Measurements from ENCODE around the gene HEATR1.

HEATR1 gene

DNA sequence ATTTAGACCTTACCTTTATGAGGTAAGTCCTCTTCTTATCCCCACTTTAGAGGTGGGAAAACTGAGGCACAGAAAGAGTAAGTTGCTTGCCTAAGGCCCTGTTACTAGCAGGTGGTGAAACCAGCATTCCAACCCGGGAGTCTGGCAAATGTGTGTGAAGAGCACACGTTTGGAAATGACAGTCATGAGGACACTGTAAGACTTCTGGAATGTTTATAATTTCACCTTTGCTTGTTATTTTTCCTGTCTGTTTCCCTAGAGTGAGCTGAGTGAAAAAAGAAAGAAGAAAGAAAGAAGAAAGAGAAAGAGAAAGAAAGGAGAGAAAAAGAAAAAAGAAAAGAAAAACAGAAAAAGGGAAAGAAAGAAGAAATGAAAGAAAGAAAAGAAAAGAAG lies 101.7 kb downstream of the HEATR1 start:
- H4K20me1 ChIP-seq (ENCODE audit: insufficient read depth): no peaks in the 10 kb centered on the region
- H3K27ac ChIP-seq: no peak overlapping the region
- H3K4me1 ChIP-seq (ENCODE audit: low read depth, poor library complexity, severe bottlenecking): peaks cover 2% of the 10 kb centered on the region
- no peak overlapping the region for H3K9ac ChIP-seq
- no peak overlapping the region for H2AFZ ChIP-seq (ENCODE audit: low read depth)
- H3K79me2 ChIP-seq (ENCODE audit: insufficient read depth, low read depth): no peaks in the 10 kb centered on the region
- no peak overlapping the region for H3K4me2 ChIP-seq
- peaks cover 17% of the 10 kb centered on the region for H3K27me3 ChIP-seq (ENCODE audit: insufficient read depth, low read depth)
- no peaks in the 10 kb centered on the region for H3K36me3 ChIP-seq (ENCODE audit: insufficient read depth)
- no peak overlapping the region for H3K4me3 ChIP-seq (IDR thresholded peaks at IDR 0.05; ENCODE audit: insufficient read depth, low read depth, low read length)
- no peak for TF ChIP-seq CTCF (conservative IDR thresholded peaks at IDR 0.05; ENCODE audit: low read depth, low read length)

- no peaks in the 10 kb centered on the region for H3K36me3 ChIP-seq (ENCODE audit: insufficient read depth)
- no peaks in the 10 kb centered on the region for H3K79me2 ChIP-seq (ENCODE audit: insufficient read depth, low read depth)
- TF ChIP-seq CTCF (conservative IDR thresholded peaks at IDR 0.05; ENCODE audit: low read depth, low read length): no peak
- H3K9ac ChIP-seq: no peak overlapping the region
- no peak overlapping the region for H3K4me3 ChIP-seq (IDR thresholded peaks at IDR 0.05; ENCODE audit: insufficient read depth, low read depth, low read length)
- no peaks in the 10 kb centered on the region for H4K20me1 ChIP-seq (ENCODE audit: insufficient read depth)
- no peak overlapping the region for H3K27ac ChIP-seq
- H3K4me1 ChIP-seq (ENCODE audit: low read depth, poor library complexity, severe bottlenecking): no peaks in the 10 kb centered on the region
- H2AFZ ChIP-seq (ENCODE audit: low read depth): no peak overlapping the region
- H3K4me2 ChIP-seq: no peak overlapping the region
- H3K27me3 ChIP-seq (ENCODE audit: insufficient read depth, low read depth): peaks cover 3% of the 10 kb centered on the region
These were observed 103.2 kb downstream of the HEATR1 start for GRCh38 chr1:236501093-236501492.
